WTC11 (cell line): ENCODE data around the gene BIRC5. TPM values are rescaled to one million over a fixed set of nuclear protein-coding genes. Genes with fewer than 3 reads are reported as not detected.

Source experiments
- ATAC-seq: fragments of 200-7000 bp; cut with Tn5 transposase; 2 replicates; pipeline ENCODE4 v1.10.0; 2021; ENCODE audit warnings: mild to moderate bottlenecking, moderate library complexity
- CTCF ChIA-PET: fragments of 300-600 bp; sonication (Branson Sonifier 250); formaldehyde crosslinking; loops from one replicate; lab custom pipeline; 2021; ENCODE audit warnings: antibody characterized with exemption; lab: Charles Lee
- POLR2A ChIA-PET: fragments of 350-600 bp; sonication (Branson Sonifier 250); formaldehyde crosslinking; loops from one replicate; lab custom pipeline; 2021; ENCODE audit warnings: antibody characterized with exemption; lab: Charles Lee
- DNase-seq: peaks from one replicate; pipeline ENCODE4 v3.0.0; 2021; ENCODE audit warnings: low spot score
- H3K27ac Mint-ChIP-seq: 2 replicates; pipeline ENCODE4 v1.8.0; 2021; ENCODE audit warnings: mixed read lengths
- H3K27me3 Mint-ChIP-seq: 2 replicates; pipeline ENCODE4 v1.8.0; 2021; ENCODE audit warnings: low read depth, mild to moderate bottlenecking, moderate library complexity, mixed read lengths
- H3K36me3 Mint-ChIP-seq: 2 replicates; pipeline ENCODE4 v1.8.0; 2021; ENCODE audit warnings: mixed read lengths
- H3K4me1 Mint-ChIP-seq: 2 replicates; pipeline ENCODE4 v1.8.0; 2022; ENCODE audit warnings: mixed read lengths
- H3K4me3 Mint-ChIP-seq: 2 replicates; pipeline ENCODE4 v1.8.0; 2021; ENCODE audit warnings: mild to moderate bottlenecking, moderate library complexity, mixed read lengths
- H3K9me3 Mint-ChIP-seq: 2 replicates; pipeline ENCODE4 v1.8.0; 2021; ENCODE audit warnings: mixed read lengths
- ATF2 ChIP-seq: sonication (generic); formaldehyde crosslinking; IDR thresholded peaks from 2 replicates; pipeline ENCODE4 v1.8.1; 2022; ENCODE audit warnings: low read depth, missing genetic modification reagents, borderline replicate concordance
- E2F5 ChIP-seq: sonication (generic); formaldehyde crosslinking; IDR thresholded peaks from 2 replicates; pipeline ENCODE4 v1.8.1; 2022; ENCODE audit warnings: mild to moderate bottlenecking, moderate library complexity, missing genetic modification reagents
- ERG ChIP-seq: fragments of 250-450 bp; sonication (Bioruptor Pico); IDR thresholded peaks from 2 replicates; pipeline ENCODE4 v1.8.0; 2021; ENCODE audit warnings: mild to moderate bottlenecking
- GTF2I ChIP-seq: fragments of 250-450 bp; sonication (Bioruptor Pico); conservative IDR thresholded peaks from 2 replicates; pipeline ENCODE4 v1.4.0; 2021; ENCODE audit warnings: mild to moderate bottlenecking
- HMGXB4 ChIP-seq: sonication (generic); formaldehyde crosslinking; IDR thresholded peaks from 2 replicates; pipeline ENCODE4 v1.8.1; 2023; ENCODE audit warnings: mild to moderate bottlenecking, moderate library complexity, missing genetic modification reagents
- JUN ChIP-seq: sonication (generic); formaldehyde crosslinking; IDR thresholded peaks from 2 replicates; pipeline ENCODE4 v1.8.0; 2023; ENCODE audit warnings: mild to moderate bottlenecking, missing genetic modification reagents
- MAX ChIP-seq: sonication (generic); formaldehyde crosslinking; IDR thresholded peaks from 2 replicates; pipeline ENCODE4 v1.8.0; 2022; ENCODE audit warnings: mild to moderate bottlenecking, missing genetic modification reagents
- MXD4 ChIP-seq: fragments of 250-450 bp; sonication (Bioruptor Pico); IDR thresholded peaks from 2 replicates; pipeline ENCODE4 v1.8.0; 2021; ENCODE audit warnings: mild to moderate bottlenecking, moderate library complexity, borderline replicate concordance
- NR1H2 ChIP-seq: sonication (generic); formaldehyde crosslinking; IDR thresholded peaks from 2 replicates; pipeline ENCODE4 v1.9.0; 2021; ENCODE audit warnings: mild to moderate bottlenecking, moderate library complexity, missing genetic modification reagents
- NR3C1 ChIP-seq: sonication (generic); formaldehyde crosslinking; conservative IDR thresholded peaks from 2 replicates; pipeline ENCODE4 v1.8.1; 2023; ENCODE audit warnings: low read depth, mild to moderate bottlenecking, missing genetic modification reagents
- PRDM15 ChIP-seq: sonication (generic); formaldehyde crosslinking; IDR thresholded peaks from 2 replicates; pipeline ENCODE4 v1.8.0; 2022; ENCODE audit warnings: missing genetic modification reagents
- RELA ChIP-seq: sonication (generic); formaldehyde crosslinking; IDR thresholded peaks from 2 replicates; pipeline ENCODE4 v1.8.1; 2022; ENCODE audit warnings: missing genetic modification reagents, mild to moderate bottlenecking, borderline replicate concordance
- RORB ChIP-seq: fragments of 250-450 bp; sonication (Bioruptor Pico); IDR thresholded peaks from 2 replicates; pipeline ENCODE4 v1.9.0; 2021; ENCODE audit warnings: mild to moderate bottlenecking
- ZBTB43 ChIP-seq: sonication (generic); formaldehyde crosslinking; IDR thresholded peaks from 2 replicates; pipeline ENCODE4 v1.8.1; 2023; ENCODE audit warnings: mild to moderate bottlenecking, missing genetic modification reagents
- ZMAT4 ChIP-seq: fragments of 250-450 bp; sonication (Bioruptor Pico); IDR thresholded peaks from 2 replicates; pipeline ENCODE4 v1.9.0; 2021; ENCODE audit warnings: mild to moderate bottlenecking
- ZNF219 ChIP-seq: sonication (generic); formaldehyde crosslinking; IDR thresholded peaks from 2 replicates; pipeline ENCODE4 v1.8.0; 2023; ENCODE audit warnings: missing genetic modification reagents, mild to moderate bottlenecking, borderline replicate concordance
- ZNF416 ChIP-seq: fragments of 250-450 bp; sonication (Bioruptor Pico); IDR thresholded peaks from 2 replicates; pipeline ENCODE4 v1.9.0; 2021; ENCODE audit warnings: mild to moderate bottlenecking, inconsistent platforms
- ZNF671 ChIP-seq: fragments of 250-450 bp; sonication (Bioruptor Pico); IDR thresholded peaks from 2 replicates; pipeline ENCODE4 v1.8.0; 2021; ENCODE audit warnings: mild to moderate bottlenecking
- total RNA-seq: library from RNA; stranded (reverse); gene quantifications from 3 replicates; pipeline ENCODE4 v1.2.3, GENCODE V29; 2021

Gene BIRC5
- total RNA-seq, 1 experiment from 2014 or later = 115 TPM

GRCh38 chr17:78236362-78237127, 22.5 kb downstream of the BIRC5 start:
- no peak for TF ChIP-seq ZNF219 (CRISPR knock-in tag)
- no peak for TF ChIP-seq ZNF671 (CRISPR knock-in tag)
- TF ChIP-seq MAX (CRISPR knock-in tag) = no peak
- no peak for TF ChIP-seq ZBTB43 (CRISPR knock-in tag)
- no peak for TF ChIP-seq PRDM15
- TF ChIP-seq HMGXB4 = no peak
- ATAC-seq (no peak), DNase-seq (no peak)
- H3K4me1 Mint-ChIP-seq = 0 out of 2 replicates have a peak, but pooled peaks cover 2% of the 10 kb centered on the region
- H3K4me3 Mint-ChIP-seq = no peak overlapping the region
- POLR2A ChIA-PET = no interaction called here
- peaks cover 2% of the 10 kb centered on the region for H3K9me3 Mint-ChIP-seq
- H3K27me3 Mint-ChIP-seq = peaks cover 14% of the 10 kb centered on the region
- no peak overlapping the region for H3K27ac Mint-ChIP-seq
- CTCF ChIA-PET = interaction anchor here (0.8 to 3.4 kb wide), 4 partner anchors 10 to 152 kb away, joined by 3 to 23 read pairs (median 4); no protein-coding TSS in a partner anchor
- no peaks in the 10 kb centered on the region for H3K36me3 Mint-ChIP-seq

GRCh38 chr17:78237401-78238012, 23.5 kb downstream of the BIRC5 start:
- DNase-seq (no peak), ATAC-seq (no peak)
- TF ChIP-seq ERG (no peak), MXD4 (CRISPR knock-in tag) (no peak), ZNF416 (no peak), NR3C1 (CRISPR knock-in tag) (no peak), ZMAT4 (CRISPR knock-in tag) (no peak), E2F5 (no peak), RORB (CRISPR knock-in tag) (no peak), GTF2I (CRISPR knock-in tag) (no peak), ATF2 (no peak), JUN (no peak), RELA (no peak), NR1H2 (CRISPR knock-in tag) (no peak)
- H3K27me3 Mint-ChIP-seq = peaks cover 7% of the 10 kb centered on the region
- no peaks in the 10 kb centered on the region for H3K36me3 Mint-ChIP-seq
- ChIA-PET CTCF (interaction anchor here (0.8 to 3.4 kb wide), 3 partner anchors 14 to 153 kb away, joined by 3 to 23 read pairs (median 3); no protein-coding TSS in a partner anchor), POLR2A (interaction anchor here (0.6 kb wide), 1 partner anchor 16 kb away, joined by 3 read pairs; no protein-coding TSS in a partner anchor)
- no peak overlapping the region for H3K27ac Mint-ChIP-seq
- H3K9me3 Mint-ChIP-seq = peaks cover 5% of the 10 kb centered on the region
- peaks cover 4% of the 10 kb centered on the region; the same call in 1 of the 2 replicates for H3K4me1 Mint-ChIP-seq
- H3K4me3 Mint-ChIP-seq = no peak overlapping the region
